HG03103 (cell line): Measurements from ENCODE around the gene CCDC60.

ENCODE experiments used
- ATAC-seq: cut with Tn5 transposase; IDR thresholded peaks from one replicate; pipeline ENCODE4 v1.9.1; 2021; ENCODE audit warnings: low read depth; ENCODE audit not compliant: unreplicated experiment

The CCDC60 gene, protein sequence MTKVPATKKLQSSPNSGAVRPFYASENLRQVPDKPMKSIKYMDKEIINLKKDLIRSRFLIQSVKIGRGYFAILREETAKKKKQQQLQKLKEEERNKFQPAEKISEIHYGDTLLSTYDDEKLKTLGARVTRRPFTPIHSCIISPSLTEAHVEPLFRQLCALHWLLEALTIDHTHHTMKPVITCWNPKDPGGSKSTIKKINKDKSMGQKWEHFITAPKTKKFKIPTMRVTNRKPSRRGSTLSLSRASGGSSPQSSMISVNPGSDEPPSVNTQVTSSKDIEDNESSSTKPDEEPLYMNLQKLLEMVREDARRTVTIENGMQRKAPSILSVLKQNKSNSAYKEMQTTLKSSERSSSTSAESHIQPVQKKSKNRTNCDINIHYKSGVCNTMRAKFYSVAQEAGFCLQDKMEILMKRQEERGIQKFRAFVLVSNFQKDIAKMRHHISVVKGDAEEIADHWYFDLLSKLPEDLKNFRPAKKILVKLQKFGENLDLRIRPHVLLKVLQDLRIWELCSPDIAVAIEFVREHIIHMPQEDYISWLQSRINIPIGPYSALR

DNA sequence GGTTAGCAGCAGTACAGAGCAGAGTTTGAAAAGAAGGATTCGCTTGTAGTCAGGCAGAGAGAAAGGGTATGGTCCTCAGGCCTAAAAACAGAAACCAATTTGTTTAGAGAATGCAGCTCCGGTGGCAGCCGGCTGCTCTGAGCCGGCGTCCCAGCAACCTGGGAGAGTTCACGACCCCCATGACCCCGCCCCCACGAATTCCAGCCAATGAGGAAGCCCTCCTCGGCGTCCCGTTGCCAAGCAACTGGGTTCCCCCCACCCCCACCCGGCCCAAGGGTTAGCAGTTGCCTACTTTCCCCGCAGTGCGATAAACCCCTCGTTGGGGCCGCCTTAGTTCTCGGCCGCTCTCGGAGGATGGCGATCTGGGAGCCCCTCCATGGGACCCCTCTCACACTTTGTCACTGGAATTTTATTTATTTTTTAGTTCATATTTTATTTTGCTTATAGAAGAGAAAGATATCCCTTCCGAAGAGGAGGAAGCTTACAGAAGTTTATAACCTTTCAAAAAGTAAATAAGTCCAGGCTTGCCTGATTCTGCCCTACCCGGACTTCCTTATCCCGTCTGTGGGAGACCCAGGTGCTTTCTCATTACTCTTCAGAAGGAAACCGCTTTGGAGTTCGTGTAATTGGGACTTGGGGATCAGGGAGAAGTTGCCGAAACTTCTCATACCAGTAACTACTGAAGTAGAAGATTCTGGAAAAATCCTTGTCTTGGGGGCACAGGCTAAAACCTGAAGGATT, at the start of gene CCDC60:
TSS of gene CCDC60 (plus strand) at position 300 of the 741 bp plus-strand sequence. CDS start 448 bp downstream, outside the sequence.
- ATAC-seq: no peak

DNA sequence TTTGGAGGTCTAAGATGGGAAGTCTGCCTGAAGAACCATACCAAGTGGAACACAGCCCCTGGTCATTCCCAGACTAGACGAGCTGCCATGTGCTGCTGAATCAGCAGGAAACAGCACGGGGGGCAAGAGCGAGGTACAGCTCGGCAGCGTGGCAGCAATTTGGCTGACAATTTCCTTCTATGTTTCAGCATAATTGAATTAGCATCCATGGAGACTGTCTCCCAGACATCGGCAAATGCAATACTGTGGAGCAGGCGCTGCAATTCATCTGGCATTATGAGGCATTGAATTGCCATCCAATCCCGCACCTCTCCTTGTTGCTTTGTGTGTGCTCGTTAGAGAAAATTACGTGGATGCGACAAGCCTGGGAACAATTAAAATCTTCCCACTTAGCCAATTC, 46.0 kb upstream of the CCDC60 start:
- no peak for ATAC-seq

DNA sequence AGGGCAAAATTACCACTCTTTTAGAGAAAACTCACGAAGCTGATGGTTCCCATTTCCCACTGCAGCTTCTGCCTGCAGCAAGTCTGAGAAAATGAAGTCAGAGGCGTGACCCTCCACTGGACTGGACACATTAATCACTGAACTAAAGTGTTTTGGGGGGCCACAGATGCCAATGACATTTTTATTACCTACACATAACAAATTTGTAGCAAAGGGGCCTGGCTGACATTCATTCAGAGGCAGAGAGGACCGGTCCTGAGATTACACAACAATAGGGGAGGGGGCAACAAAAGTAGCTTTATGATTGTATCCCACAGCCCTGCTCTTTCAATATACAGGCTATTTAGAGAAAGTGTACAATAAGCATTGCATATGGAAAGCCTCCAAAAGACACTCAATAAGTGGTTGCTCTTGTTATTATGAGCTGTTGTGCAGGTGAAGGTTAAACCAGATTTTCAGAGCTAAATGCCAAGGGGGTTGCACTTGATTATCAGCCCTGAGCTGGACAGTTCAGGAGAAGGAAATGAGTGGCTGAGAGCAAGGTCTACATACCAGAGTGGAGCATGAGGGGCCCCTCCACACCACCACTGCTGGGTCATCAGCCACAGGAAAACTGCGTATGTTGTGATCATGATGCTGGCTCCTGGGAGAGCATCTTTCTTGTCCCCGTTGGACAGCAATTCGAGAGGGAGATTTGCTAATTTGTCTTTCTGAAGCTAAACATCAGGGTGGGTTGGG, 41.5 kb upstream of the CCDC60 start:
- no peak for ATAC-seq

DNA sequence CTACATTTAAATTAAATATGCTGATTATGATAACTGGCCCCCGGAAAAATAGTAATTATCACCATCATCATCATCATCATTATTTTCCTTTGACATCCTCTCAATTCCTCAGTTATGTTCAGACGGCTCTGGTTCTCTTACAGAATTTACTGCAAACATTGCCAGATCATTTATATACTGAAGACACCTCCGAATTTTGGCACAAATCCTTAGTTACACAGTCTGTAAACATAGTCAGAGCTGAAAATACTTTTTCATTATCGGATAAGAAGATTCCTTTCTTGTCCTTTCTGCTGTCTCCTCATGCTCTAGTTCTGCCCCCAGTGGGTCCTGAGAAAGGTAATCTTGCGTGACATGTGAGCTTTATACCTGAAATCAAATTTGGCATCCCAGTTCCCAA, 40.3 kb upstream of the CCDC60 start:
- ATAC-seq: no peak

DNA sequence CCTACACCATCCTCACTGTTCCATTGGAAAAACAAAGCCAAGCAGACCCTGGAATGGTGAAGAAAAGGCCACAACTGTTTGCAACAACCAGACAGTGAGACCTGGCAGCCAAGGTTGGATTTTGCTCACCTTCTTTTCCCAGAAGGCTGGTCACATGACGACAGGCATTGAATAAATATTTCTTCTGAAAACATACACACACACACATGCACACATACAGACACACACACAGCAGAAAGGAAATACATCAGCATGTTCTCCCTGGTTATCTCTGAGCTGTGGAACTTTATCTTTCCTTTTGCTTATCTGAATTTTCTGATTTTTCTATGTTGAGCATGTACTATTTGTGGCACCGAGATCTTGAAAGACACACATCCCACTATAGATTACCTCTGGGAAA, 38.0 kb upstream of the CCDC60 start:
- no peak for ATAC-seq

DNA sequence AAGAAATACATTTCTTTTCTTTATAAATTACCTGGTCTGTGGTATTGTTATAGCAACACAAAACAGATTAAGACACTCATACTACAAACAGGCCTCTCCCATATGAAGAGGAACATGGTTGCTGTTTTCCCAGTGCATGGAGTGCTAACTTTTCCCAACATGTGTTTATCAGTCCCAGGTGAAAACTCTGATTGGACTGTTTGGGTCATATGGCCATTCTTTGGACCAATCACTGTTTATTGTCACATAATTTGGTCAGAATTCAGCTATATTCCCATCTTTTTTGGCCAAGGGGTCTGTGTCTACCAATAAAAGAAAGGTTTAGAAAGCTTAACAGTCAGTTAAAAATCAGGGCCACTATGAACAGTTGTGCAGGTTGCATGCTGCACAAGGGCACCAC, 35.4 kb upstream of the CCDC60 start:
- no peak for ATAC-seq

DNA sequence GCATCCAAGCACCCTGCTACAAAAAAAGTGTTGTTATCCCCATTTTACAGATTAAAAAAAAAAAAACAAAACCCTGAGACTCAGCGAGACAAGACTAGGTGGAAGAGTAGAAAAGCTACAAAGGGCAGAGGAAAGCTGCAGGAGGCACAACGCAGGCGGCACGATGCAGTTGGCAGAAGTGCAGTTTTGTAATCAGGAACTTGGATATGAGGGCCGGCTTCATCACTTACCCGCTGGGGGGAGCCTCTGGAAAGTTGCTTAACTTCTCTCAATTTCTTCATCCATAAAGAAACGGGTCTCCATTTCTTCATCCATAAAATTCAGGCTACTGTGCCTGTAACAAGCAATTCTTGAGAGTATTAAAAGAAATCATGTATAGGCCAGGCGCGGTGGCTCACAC, 33.1 kb upstream of the CCDC60 start:
- ATAC-seq: no peak

DNA sequence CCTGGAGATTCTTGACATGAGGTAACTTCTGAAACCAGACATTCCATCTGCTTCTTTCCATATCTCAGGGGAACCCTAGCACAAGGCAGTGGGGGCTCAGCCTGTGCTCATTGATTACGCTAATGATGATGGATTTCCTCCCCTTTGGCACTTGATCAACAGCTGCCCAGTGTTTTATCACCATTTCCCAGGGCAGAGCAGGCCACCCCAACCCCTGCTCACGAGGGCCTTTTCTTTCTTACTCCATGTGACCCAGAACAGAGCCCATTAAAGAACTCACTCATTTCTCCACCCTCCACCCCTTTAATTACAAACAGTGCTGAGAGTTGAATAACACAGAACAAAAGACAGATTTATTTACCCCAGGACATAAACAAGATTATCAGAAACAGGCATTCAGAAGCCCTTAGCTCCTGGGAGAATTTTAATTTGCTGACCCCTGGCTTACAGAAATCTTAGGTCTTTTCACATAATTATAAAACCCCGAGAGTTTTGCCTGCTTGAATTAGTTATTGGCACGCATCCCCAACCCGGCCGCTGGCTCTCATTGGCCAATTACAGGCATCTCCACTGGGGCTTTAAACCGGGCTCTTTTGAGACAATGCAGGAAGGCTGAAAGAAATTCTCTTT, 32.0 kb upstream of the CCDC60 start:
- ATAC-seq: no peak

DNA sequence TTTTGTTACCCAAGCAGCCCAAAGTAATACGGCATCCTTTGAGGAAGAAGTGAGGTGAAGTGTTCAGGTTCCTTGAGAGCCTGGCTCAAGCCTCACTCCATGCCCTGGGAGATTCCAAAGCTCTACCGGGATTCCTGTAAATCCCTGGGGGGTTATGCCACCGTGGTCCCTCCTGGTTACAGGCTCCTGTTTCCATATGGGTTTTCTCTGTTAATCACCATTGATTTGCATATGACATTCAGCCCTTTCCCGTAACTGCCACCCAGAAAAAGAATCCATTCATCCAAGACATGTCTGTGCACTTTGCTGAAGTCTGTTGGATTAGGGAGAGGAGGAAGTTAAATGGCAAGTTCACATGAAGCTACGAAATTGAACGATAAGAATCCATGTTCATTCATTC, 27.9 kb upstream of the CCDC60 start:
- ATAC-seq: no peak

DNA sequence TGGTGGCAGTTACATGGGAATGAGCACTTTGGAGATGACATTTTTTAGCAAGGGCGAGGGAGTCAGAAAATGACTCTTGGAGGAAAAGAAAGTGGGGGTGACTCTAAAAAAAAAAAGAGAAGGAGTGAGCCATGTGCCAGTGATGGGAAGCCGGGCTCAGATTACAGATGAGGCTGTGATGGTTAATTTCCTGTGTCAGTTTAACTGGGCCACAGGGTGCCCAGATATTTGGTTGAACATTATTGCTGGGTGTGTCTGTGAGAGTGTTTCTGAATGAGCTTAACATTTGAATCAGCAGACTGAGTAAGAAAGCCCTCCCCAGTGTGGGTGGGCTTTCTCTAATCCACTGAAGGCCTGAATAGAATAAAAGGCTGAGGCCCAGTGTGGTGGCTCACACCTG, 26.8 kb upstream of the CCDC60 start:
- no peak for ATAC-seq

DNA sequence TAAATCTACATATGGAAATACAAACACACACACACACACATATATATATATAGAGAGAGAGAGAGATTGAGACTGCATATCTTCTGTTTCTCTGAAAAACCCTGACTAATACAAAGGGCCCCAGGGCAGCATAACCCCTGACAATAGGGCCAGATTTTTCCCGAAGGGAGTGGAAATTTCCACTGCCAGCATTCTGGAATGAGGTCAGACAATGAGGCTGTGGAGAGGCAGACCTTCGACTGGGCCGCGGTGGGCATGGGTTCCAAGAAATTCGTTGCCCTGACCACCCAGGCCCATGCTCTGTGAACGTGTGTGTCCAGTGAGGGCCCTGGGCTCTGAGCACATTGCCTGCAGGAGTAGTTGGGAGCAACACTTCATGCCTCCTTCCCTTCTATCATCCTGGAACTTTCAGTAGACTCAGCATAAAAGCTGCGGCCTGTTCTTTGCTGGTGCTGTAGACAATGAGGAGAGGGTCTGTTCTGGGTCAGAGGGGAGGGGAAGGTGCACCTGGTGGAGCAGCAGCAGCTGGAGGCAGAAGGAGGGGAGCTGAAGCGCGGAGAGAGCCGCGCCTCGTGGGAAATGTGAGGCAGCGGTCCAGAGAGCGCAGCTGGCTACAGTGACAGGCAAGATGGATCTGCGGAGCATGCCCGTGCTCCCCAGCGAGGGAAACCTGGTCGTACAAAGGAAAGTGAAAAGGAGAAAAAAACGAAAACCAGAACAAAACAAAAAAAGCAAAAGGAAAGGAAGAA, 25.6 kb upstream of the CCDC60 start:
- no peak for ATAC-seq

DNA sequence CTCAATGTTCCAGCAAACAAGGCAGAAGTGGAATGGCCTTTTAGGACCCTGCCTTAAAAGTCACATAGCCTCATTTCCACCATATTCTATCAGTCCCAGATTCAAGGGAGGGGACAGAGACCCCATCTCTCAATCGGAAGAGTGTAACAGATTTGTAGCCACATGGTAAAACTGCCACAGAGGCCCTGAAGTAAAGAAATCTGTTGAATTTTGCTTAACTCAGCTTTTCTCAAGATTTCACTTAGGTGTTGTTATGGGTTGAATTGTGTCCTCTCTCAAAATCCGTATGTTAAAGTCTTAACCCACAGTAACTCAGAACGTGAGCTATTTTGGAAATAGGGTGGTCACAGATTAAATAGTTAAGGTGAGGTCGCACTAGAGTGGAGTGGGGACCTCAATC, 22.7 kb upstream of the CCDC60 start:
- ATAC-seq: no peak

DNA sequence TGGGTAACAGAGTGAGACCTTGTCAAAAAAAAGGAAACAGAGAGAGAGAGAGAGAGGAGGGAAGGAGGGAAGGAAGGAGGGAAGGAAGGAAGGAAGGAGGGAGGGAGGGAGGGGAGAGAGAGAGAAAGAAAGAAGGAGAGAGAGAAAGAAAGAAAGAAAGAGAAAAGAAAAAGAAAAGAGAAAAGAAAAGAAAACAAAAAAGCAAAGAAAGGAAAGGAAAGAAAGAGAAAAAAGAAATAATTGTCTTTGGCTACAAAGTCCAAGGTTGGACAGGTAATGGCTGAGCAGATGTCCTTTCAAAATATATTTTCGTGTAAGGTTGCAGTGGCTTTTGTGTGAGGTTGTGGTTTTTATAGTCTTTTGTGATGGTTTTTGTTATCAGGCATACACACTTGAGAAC, 21.6 kb upstream of the CCDC60 start:
- no peak for ATAC-seq

DNA sequence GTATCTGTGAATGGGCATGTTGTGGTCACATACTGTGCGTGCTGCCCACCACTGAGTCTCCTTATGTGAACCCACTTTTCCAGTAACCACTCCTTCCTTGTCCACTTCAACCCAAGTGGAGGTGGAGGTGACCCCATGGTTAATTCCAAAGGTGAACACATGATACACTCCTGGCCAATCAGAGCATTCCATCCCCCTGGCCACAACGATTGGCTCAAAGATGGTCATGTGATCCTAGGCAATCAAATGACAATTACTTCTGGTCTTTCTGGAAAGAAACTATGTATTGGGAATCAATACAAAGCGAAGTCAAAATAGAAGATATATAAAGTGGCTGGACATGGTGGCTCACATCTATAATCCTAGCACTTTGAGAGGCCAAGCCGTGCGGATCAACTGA, 20.2 kb upstream of the CCDC60 start:
- no peak for ATAC-seq

DNA sequence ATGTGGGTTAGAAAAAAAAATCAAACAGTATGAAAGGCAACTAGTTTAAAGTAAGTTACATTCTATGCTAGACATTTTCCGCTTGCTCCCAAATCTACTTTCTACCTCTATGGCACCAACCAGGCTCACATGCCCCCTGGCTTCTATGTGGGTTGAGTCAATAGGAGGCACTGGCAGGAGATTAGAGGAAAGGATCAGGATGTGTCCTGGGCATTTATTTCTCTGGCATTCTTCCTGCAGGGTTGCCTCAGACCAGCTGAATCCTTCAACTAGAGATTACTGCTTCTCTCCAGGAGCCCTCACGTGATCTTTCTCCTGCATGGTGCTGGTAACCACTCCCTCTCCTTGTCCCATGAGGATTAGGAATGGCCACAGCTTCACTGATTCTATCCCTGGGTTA, 14.9 kb upstream of the CCDC60 start:
- ATAC-seq: no peak

DNA sequence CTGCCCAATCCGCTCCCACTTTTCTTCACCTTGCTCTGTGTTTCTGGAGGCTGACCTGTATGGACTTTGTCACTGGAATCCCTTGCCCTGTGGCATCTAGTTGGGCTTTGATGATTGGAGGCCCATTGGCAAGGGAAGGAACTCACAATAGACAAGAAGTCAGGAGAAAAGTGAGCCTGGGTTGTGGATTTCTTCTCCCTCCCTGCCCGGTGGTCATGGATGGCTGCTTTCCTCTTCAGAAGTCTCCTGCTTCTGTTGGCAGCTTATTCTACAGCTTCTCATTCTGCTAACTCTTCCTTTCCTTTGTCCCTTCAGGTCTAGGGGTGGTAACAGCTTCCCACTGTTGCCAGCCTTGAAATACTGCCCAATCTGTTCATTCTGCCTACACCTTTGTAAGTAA, 13.9 kb upstream of the CCDC60 start:
- ATAC-seq: no peak

DNA sequence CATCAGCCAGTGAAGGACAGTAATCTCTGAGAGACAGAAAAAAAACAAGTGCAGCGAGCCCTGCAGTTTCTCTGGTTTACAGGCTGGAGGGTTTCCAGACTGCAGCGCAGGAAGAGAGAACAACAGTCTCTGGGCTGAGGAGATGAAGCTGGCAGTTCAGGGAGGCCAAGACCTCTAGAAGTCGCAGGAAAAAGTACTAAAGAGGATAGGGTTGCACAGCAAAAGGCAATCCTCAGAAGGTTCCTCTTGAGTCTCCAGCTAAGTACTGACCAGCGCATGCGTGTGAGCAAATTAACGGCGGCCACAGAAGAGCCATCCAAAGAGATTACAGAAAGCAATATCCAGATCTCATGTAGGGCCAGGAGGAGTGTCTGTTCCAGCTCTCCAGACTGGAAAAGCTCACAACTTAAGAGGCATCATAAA, 12.2 kb upstream of the CCDC60 start:
- no peak for ATAC-seq

DNA sequence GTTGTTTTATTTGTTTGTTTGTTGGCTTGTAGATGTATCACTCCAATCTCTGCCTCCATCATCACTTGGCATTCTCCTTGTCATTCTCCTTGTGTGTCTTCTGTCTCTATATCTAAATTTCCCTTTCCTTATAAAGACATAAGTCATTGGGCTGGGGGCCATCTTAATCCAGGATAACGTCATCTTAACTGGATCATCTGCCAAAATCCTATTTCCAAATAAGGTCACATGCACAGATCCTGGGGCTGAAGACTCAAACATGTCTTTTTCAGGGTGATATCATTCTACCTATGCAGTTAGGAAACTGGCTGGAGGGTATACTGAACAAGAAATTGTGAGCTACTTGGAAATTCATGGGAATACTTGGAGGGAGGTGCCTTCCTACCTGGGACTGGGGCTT, 8.7 kb upstream of the CCDC60 start:
- no peak for ATAC-seq

DNA sequence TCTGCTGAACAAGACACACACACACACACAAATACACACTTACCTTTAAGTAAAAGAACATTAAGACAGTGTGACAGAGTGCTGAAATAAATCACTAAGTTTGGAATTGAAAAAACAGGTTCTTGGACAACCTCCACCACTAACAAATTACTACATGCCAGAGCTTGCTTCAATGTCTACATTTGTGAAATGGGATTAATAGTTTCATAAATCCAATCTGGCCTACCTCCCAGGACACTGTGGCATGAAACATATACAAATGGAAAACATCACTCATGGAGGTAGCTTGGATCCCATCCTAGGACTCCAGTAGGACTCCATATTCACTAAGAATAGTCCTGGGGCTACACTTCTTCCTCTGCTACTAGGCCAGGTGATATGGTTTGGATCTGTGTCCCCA, 8.2 kb upstream of the CCDC60 start:
- ATAC-seq: no peak

DNA sequence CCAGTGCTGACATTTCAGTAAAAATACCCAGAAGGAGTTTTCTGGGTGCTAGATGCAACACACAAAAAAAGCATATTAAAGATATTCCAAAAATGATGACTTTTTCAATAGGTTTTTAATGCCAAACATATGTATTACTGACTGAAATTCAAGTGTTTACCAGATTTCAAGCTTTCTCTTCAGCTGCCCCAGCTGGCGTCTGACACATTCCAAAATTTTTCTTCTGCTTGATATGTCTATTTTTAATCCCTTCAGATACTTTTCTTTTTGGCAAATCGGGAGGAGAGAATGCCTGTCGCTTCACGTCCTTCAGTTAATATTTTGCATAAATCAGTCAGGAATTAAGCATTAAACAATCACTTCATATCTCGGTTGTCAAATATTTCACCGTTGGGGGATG, 7.1 kb upstream of the CCDC60 start:
- ATAC-seq: no peak
